Natural killer cell (primary cell): Measurements from ENCODE around the gene SPEF2. TPM values are rescaled to one million over a fixed set of nuclear protein-coding genes. Genes with fewer than 3 reads are reported as not detected.

Experiments
- ATAC-seq, 3 donors: fragments of 150-1000 bp in 2 of 3; fragments of 200-7000 bp in 1 of 3; cut with Tn5 transposase; 1 replicate in 1 of 3; 2 replicates in 2 of 3; pipeline ENCODE4 v1.10.0; 2021; ENCODE audit warnings: mild to moderate bottlenecking in 2 of 3, moderate library complexity in 2 of 3
- DNase-seq, 2 donors: peaks; one replicate each; pipeline versions ENCODE4 v3.0.0 to v3.0.0-alpha.2; 2013 to 2021; ENCODE audit warnings: mixed read lengths in 1 of 2
- H3K27ac ChIP-seq: one replicate; pipeline ENCODE4 v1.5.1; 2013; ENCODE audit warnings: mild to moderate bottlenecking, low read length
- H3K27me3 ChIP-seq: one replicate; pipeline ENCODE4 v1.6.1; 2013; ENCODE audit warnings: low read length; ENCODE audit not compliant: control insufficient read depth, insufficient read depth
- H3K36me3 ChIP-seq: one replicate; pipeline ENCODE4 v1.6.1; 2013; ENCODE audit warnings: low read length; ENCODE audit not compliant: control insufficient read depth, insufficient read depth
- H3K4me1 ChIP-seq: one replicate; pipeline ENCODE4 v1.6.1; 2013; ENCODE audit warnings: low read length; ENCODE audit not compliant: control insufficient read depth, insufficient read depth
- H3K4me3 ChIP-seq: one replicate; pipeline ENCODE4 v1.5.1; 2013; ENCODE audit warnings: low read length
- H3K9me3 ChIP-seq: one replicate; pipeline ENCODE4 v1.6.1; 2013; ENCODE audit warnings: low read length; ENCODE audit not compliant: control insufficient read depth, insufficient read depth
- H3K27ac Mint-ChIP-seq, 2 donors: one replicate each; pipeline ENCODE4 v1.8.0; 2022; ENCODE audit warnings: mild to moderate bottlenecking in 2 of 2, mixed read lengths in 2 of 2, moderate library complexity in 1 of 2
- H3K27me3 Mint-ChIP-seq, 2 donors: one replicate each; pipeline ENCODE4 v1.8.0; 2022; ENCODE audit warnings: low read depth in 2 of 2, mixed read lengths in 2 of 2
- H3K36me3 Mint-ChIP-seq: one replicate; pipeline ENCODE4 v1.8.0; 2022; ENCODE audit warnings: mixed read lengths
- H3K4me1 Mint-ChIP-seq, 2 donors: one replicate each; pipeline ENCODE4 v1.8.0; 2022; ENCODE audit warnings: mixed read lengths in 2 of 2
- H3K4me3 Mint-ChIP-seq: one replicate; pipeline ENCODE4 v1.8.0; 2022; ENCODE audit warnings: mild to moderate bottlenecking, moderate library complexity, mixed read lengths
- H3K9me3 Mint-ChIP-seq, 2 donors: one replicate each; pipeline ENCODE4 v1.8.0; 2022; ENCODE audit warnings: mixed read lengths in 2 of 2
- WGBS: methylation state at CpG from one replicate; pipeline ENCODE4 v1.1.7; 2013; ENCODE audit warnings: missing lambda C conversion rate; ENCODE audit not compliant: insufficient coverage; 5-methylcytosine and 5-hydroxymethylcytosine counted together
- intact Hi-C: fragments of 100-400 bp; cut with micrococcal nuclease; formaldehyde crosslinking; loops from one replicate; pipeline ENCODE4 v1.14.2; 2022
- total RNA-seq, 4 donors: library from RNA; stranded (reverse); fragments of 120-200 nt in 1 of 4; gene quantifications; one replicate each; pipeline versions ENCODE4 v1.2.3 to v1.2.4, GENCODE V29; 2013 to 2022
- TF ChIP-seq, protein P1 (sequence below): fragments of 200-600 bp; IDR thresholded peaks from one replicate; pipeline ENCODE4 v1.8.0; 2022; ENCODE audit warnings: antibody characterized with exemption

SPEF2 gene
- total RNA-seq, 3 donors from 2014 or later (not counting 1 experiment from before 2014, with no cell fraction given): 6.2 to 13.1 (median 8.5) TPM

DNA sequence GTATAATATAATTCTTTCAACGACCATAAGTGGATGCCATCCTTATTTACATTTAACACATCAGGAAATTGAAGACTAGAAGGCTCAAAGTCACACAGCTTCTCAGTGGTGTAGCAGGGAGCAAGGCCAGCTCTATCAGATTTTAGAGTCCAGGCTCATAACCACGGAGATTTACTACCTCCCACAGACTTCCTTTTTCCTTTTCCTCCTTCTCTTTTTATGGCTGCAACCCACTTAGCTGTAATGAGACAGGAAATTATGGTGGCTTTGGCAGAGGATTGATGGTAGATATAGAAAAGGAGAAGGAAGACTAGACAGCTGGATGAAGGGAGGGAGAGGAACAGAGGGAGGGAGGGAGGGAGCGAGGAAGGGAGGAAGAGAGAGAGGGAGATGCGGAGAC is 47.4 kb downstream of the SPEF2 start:
- ATAC-seq (no peak), DNase-seq (no peak)
- Histone ChIP-seq H3K4me3 (no peak overlapping the region), H3K27me3 (no peaks in the 10 kb centered on the region), H3K9me3 (no peaks in the 10 kb centered on the region), H3K4me1 (no peaks in the 10 kb centered on the region), H3K36me3 (no peaks in the 10 kb centered on the region), H3K27ac (no peak overlapping the region)
- TF ChIP-seq, protein P1, sequence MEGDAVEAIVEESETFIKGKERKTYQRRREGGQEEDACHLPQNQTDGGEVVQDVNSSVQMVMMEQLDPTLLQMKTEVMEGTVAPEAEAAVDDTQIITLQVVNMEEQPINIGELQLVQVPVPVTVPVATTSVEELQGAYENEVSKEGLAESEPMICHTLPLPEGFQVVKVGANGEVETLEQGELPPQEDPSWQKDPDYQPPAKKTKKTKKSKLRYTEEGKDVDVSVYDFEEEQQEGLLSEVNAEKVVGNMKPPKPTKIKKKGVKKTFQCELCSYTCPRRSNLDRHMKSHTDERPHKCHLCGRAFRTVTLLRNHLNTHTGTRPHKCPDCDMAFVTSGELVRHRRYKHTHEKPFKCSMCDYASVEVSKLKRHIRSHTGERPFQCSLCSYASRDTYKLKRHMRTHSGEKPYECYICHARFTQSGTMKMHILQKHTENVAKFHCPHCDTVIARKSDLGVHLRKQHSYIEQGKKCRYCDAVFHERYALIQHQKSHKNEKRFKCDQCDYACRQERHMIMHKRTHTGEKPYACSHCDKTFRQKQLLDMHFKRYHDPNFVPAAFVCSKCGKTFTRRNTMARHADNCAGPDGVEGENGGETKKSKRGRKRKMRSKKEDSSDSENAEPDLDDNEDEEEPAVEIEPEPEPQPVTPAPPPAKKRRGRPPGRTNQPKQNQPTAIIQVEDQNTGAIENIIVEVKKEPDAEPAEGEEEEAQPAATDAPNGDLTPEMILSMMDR: no peak
- Mint-ChIP-seq H3K4me3 (no peak overlapping the region), H3K4me1 (peaks cover 5 to 25% of the 10 kb centered on the region in 2 donors), H3K27me3 (no peaks in the 10 kb centered on the region), H3K36me3 (peaks cover 7% of the 10 kb centered on the region), H3K9me3 (peaks cover 0 to 4% of the 10 kb centered on the region in 2 donors), H3K27ac (no peak overlapping the region)
- intact Hi-C loops: no loop called here
- WGBS: 25% methylated on average over 2 of the region's 4 CpGs

DNA sequence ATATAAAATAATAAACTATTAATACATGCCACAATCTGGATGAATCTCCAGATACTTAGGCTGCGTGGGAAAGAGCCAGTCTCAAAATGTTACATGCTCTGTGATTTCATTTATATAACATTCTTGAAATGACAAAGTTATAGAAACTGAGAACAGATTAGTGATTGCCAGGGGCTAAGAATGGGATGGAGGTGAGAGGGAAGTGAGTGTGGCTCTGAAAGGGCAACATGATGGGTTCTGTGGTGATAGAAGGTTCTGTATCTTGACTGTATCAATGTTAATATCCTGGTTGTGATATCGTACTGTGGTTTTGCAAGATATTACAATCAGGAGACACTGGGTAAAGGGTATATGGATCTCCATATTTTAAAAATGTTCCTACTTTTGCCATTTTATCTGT is 50.7 kb downstream of the SPEF2 start:
- TF ChIP-seq, protein P1: no peak
- Histone ChIP-seq H3K4me1 (peaks cover 5% of the 10 kb centered on the region), H3K9me3 (no peaks in the 10 kb centered on the region), H3K36me3 (no peaks in the 10 kb centered on the region), H3K4me3 (no peak overlapping the region), H3K27ac (no peak overlapping the region), H3K27me3 (no peaks in the 10 kb centered on the region)
- ATAC-seq (no peak), DNase-seq (no peak)
- Mint-ChIP-seq H3K27ac (no peak overlapping the region), H3K36me3 (no peaks in the 10 kb centered on the region), H3K27me3 (no peaks in the 10 kb centered on the region), H3K9me3 (no peaks in the 10 kb centered on the region), H3K4me3 (no peak overlapping the region), H3K4me1 (peaks cover 25 to 53% of the 10 kb centered on the region in 2 donors)
- intact Hi-C loops: no loop called here
- WGBS: 90% methylated on average over 2 of the region's 2 CpGs

DNA sequence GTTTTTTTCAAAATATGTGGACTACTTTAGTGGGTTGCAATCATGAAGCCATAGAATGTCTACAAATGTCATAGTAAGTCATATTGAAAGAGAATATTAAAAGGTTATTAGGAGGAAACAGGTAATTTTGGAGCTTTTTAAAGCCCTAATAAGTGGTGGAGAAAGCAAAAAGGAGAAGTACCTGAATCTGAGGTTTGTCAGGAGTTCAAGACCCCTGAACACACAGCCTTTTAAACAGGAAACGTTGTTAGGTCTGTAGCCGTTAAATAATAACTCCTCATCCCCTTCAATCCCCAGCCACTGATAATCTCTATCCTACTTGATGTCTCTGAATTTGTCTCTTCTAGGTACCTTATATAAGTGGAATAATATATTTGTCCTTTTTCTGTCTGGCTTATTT is 51.1 kb downstream of the SPEF2 start:
- Mint-ChIP-seq H3K9me3 (no peaks in the 10 kb centered on the region), H3K4me3 (no peak overlapping the region), H3K36me3 (no peaks in the 10 kb centered on the region), H3K27ac (no peak overlapping the region), H3K27me3 (no peaks in the 10 kb centered on the region), H3K4me1 (peaks cover 30 to 53% of the 10 kb centered on the region in 2 donors)
- TF ChIP-seq, protein P1: no peak
- H3K4me3 ChIP-seq: no peak overlapping the region
- no peaks in the 10 kb centered on the region for H3K9me3 ChIP-seq
- ATAC-seq (no peak), DNase-seq (no peak)
- H3K4me1 ChIP-seq: peaks cover 7% of the 10 kb centered on the region
- no peaks in the 10 kb centered on the region for H3K27me3 ChIP-seq
- intact Hi-C loops: no loop called here
- no peaks in the 10 kb centered on the region for H3K36me3 ChIP-seq
- H3K27ac ChIP-seq: no peak overlapping the region
- WGBS: no CpG with 5 or more reads among the region's 2 CpGs
